ENCODE measurements around the gene HOXC13.

The HOXC13 gene

GRCh38 chr12:53956251-53956887 is 17.7 kb downstream of the HOXC13 start:
- H3K4me3 ChIP-seq (ENCODE audit: low read depth, low read length): no peak overlapping the region
- no peak for DNase-seq (ENCODE audit: low read depth)
- TF ChIP-seq CTCF (IDR thresholded peaks at IDR 0.05; ENCODE audit: insufficient read depth, low read depth, low read length, missing control alignments): no peak

GRCh38 chr12:53956914-53957536 is 18.4 kb downstream of the HOXC13 start:
- no peak overlapping the region for H3K4me3 ChIP-seq (ENCODE audit: low read depth, low read length)
- no peak for TF ChIP-seq CTCF (IDR thresholded peaks at IDR 0.05; ENCODE audit: insufficient read depth, low read depth, low read length, missing control alignments)
- no peak for DNase-seq (ENCODE audit: low read depth)

GRCh38 chr12:53958128-53958527 is 19.5 kb downstream of the HOXC13 start:
- no peak for DNase-seq (ENCODE audit: low read depth)
- no peak overlapping the region for H3K4me3 ChIP-seq (ENCODE audit: low read depth, low read length)
- TF ChIP-seq CTCF (IDR thresholded peaks at IDR 0.05; ENCODE audit: insufficient read depth, low read depth, low read length, missing control alignments): no peak

- TF ChIP-seq CTCF (IDR thresholded peaks at IDR 0.05; ENCODE audit: insufficient read depth, low read depth, low read length, missing control alignments): no peak
- no peak for DNase-seq (ENCODE audit: low read depth)
- H3K4me3 ChIP-seq (ENCODE audit: low read depth, low read length): no peak overlapping the region
Measured at GRCh38 chr12:53959314-53959713, 20.7 kb downstream of the HOXC13 start.

GRCh38 chr12:53960187-53961024 is 21.8 kb downstream of the HOXC13 start:
- DNase-seq (ENCODE audit: low read depth): no peak
- TF ChIP-seq CTCF (IDR thresholded peaks at IDR 0.05; ENCODE audit: insufficient read depth, low read depth, low read length, missing control alignments): no peak
- H3K4me3 ChIP-seq (ENCODE audit: low read depth, low read length): no peak overlapping the region

- H3K4me3 ChIP-seq (ENCODE audit: low read depth, low read length): no peak overlapping the region
Measured at GRCh38 chr12:53961025-53961761, 22.6 kb downstream of the HOXC13 start.

More at GRCh38 chr12:53961025-53961761, 22.6 kb downstream of the HOXC13 start:
- no peak for TF ChIP-seq CTCF (IDR thresholded peaks at IDR 0.05; ENCODE audit: insufficient read depth, low read depth, low read length, missing control alignments)
- DNase-seq (ENCODE audit: low read depth): no peak
